Amniotic epithelial cell (primary cell): ENCODE results near the gene SLC23A3.

Source experiments
- DNase-seq: peaks from one replicate; pipeline ENCODE4 v3.0.0-alpha.2; 2010; ENCODE audit warnings: low read depth

Gene SLC23A3

GRCh38 chr2:219175928-219176817, 6.3 kb upstream of the SLC23A3 start:
- peak; percentile 24 for DNase-seq

- DNase-seq: no peak
Observed at GRCh38 chr2:219175486-219175885, 5.7 kb upstream of the SLC23A3 start.

GRCh38 chr2:219174801-219175200, 5.0 kb upstream of the SLC23A3 start:
- no peak for DNase-seq

- no peak for DNase-seq
Observed at GRCh38 chr2:219174146-219174545, 4.3 kb upstream of the SLC23A3 start.

GRCh38 chr2:219173176-219173575, 3.3 kb upstream of the SLC23A3 start:
- no peak for DNase-seq

GRCh38 chr2:219172231-219173154, 2.7 kb upstream of the SLC23A3 start:
- DNase-seq: no peak

GRCh38 chr2:219171231-219171651, 1.4 kb upstream of the SLC23A3 start:
- peak; percentile 95 for DNase-seq

- no peak for DNase-seq
Observed at GRCh38 chr2:219168932-219169331, 897 bp downstream of the SLC23A3 start.

GRCh38 chr2:219168526-219168925, 1.3 kb downstream of the SLC23A3 start:
- no peak for DNase-seq

- DNase-seq: no peak
Observed at GRCh38 chr2:219167997-219168396, 1.8 kb downstream of the SLC23A3 start.

- no peak for DNase-seq
Observed at GRCh38 chr2:219165058-219165911, 4.5 kb downstream of the SLC23A3 start.

GRCh38 chr2:219163156-219163555, 6.7 kb downstream of the SLC23A3 start:
- no peak for DNase-seq

GRCh38 chr2:219161097-219161496, 8.7 kb downstream of the SLC23A3 start:
- DNase-seq: no peak

- peak; percentile 87 for DNase-seq
Observed at GRCh38 chr2:219160186-219161017, 9.4 kb downstream of the SLC23A3 start, which contains the start of gene NHEJ1. NHEJ1 (minus strand) TSS chr2:219160815; CDS start chr2:219158362, 2,453 bp downstream.

- DNase-seq: no peak
Observed at GRCh38 chr2:219159771-219160185, 10.1 kb downstream of the SLC23A3 start.

GRCh38 chr2:219158586-219158985, 11.2 kb downstream of the SLC23A3 start:
- DNase-seq: no peak

- DNase-seq: no peak
Observed at GRCh38 chr2:219158025-219158424, 11.8 kb downstream of the SLC23A3 start.

GRCh38 chr2:219157396-219157795, 12.4 kb downstream of the SLC23A3 start:
- DNase-seq: no peak

GRCh38 chr2:219155054-219155644, 14.7 kb downstream of the SLC23A3 start:
- peak; percentile 59 for DNase-seq

GRCh38 chr2:219149667-219150066, 20.2 kb downstream of the SLC23A3 start:
- peak; percentile 49 for DNase-seq
